ENCODE results near the gene LYPLAL1.
"Not testable (repeated sequence)": the region's sequence is repeated elsewhere in the genome, so short reads cannot be mapped to it uniquely, and the experiment has no call there.

The LYPLAL1 gene

GRCh38 chr1:219209578-219209977 lies 35.9 kb downstream of the LYPLAL1 start:
- DNase-seq (ENCODE audit: low read depth in 1 of 2, low spot score in 1 of 2), result no peak

- no peak for DNase-seq (ENCODE audit: low read depth in 1 of 2, low spot score in 1 of 2)
Measured at GRCh38 chr1:219210067-219210466, 36.4 kb downstream of the LYPLAL1 start.

- DNase-seq (ENCODE audit: low read depth in 1 of 2, low spot score in 1 of 2), result no peak
Measured at GRCh38 chr1:219215477-219215876, 41.8 kb downstream of the LYPLAL1 start.

- no peak for DNase-seq (ENCODE audit: low read depth in 1 of 2, low spot score in 1 of 2)
Measured at GRCh38 chr1:219220945-219221344, 47.3 kb downstream of the LYPLAL1 start.

- no peak for DNase-seq (ENCODE audit: low read depth in 1 of 2, low spot score in 1 of 2)
Measured at GRCh38 chr1:219223496-219223895, 49.8 kb downstream of the LYPLAL1 start.

- no peak for DNase-seq (ENCODE audit: low read depth in 1 of 2, low spot score in 1 of 2)
Measured at GRCh38 chr1:219226196-219226595, 52.5 kb downstream of the LYPLAL1 start.

- no peak for DNase-seq (ENCODE audit: low read depth in 1 of 2, low spot score in 1 of 2)
Measured at GRCh38 chr1:219227360-219228057, 53.8 kb downstream of the LYPLAL1 start.

GRCh38 chr1:219228058-219228419 lies 54.4 kb downstream of the LYPLAL1 start:
- no peak for DNase-seq (ENCODE audit: low read depth in 1 of 2, low spot score in 1 of 2)

GRCh38 chr1:219232890-219233289 lies 59.2 kb downstream of the LYPLAL1 start:
- DNase-seq (ENCODE audit: low read depth in 1 of 2, low spot score in 1 of 2), result no peak

- DNase-seq (ENCODE audit: low read depth in 1 of 2, low spot score in 1 of 2), result no peak
Measured at GRCh38 chr1:219235903-219236481, 62.3 kb downstream of the LYPLAL1 start.

- DNase-seq (ENCODE audit: low read depth in 1 of 2, low spot score in 1 of 2), result no peak
Measured at GRCh38 chr1:219236933-219237610, 63.4 kb downstream of the LYPLAL1 start.

GRCh38 chr1:219239518-219239917 lies 65.8 kb downstream of the LYPLAL1 start:
- no peak for DNase-seq (ENCODE audit: low read depth in 1 of 2, low spot score in 1 of 2)

GRCh38 chr1:219244864-219245263 lies 71.2 kb downstream of the LYPLAL1 start:
- DNase-seq (ENCODE audit: low read depth in 1 of 2, low spot score in 1 of 2), result no peak

- no peak for DNase-seq (ENCODE audit: low read depth in 1 of 2, low spot score in 1 of 2)
Measured at GRCh38 chr1:219247441-219247840, 73.8 kb downstream of the LYPLAL1 start.

- DNase-seq (ENCODE audit: low read depth in 1 of 2, low spot score in 1 of 2), result not testable (repeated sequence)
Measured at GRCh38 chr1:219250468-219250867, 76.8 kb downstream of the LYPLAL1 start.

- no peak for DNase-seq (ENCODE audit: low read depth in 1 of 2, low spot score in 1 of 2)
Measured at GRCh38 chr1:219257751-219258150, 84.1 kb downstream of the LYPLAL1 start.

- DNase-seq (ENCODE audit: low read depth in 1 of 2, low spot score in 1 of 2), result no peak
Measured at GRCh38 chr1:219261454-219261853, 87.8 kb downstream of the LYPLAL1 start.
